Bronchial epithelial cell (primary cell): ENCODE results near the gene ADSS2. TPM values are rescaled to one million over a fixed set of nuclear protein-coding genes. Genes with fewer than 3 reads are reported as not detected.

Experiments used
- DNase-seq: peaks from one replicate; pipeline ENCODE4 v3.0.0-alpha.2; 2010; ENCODE audit warnings: low read depth
- FAIRE-seq: peaks from 2 replicates; lab custom pipeline; 2011; peaks lifted over from hg19 to GRCh38; lab: Jason Lieb, UNC
- H3K27me3 ChIP-seq: 2 replicates; pipeline ENCODE4 v1.5.1; 2011; ENCODE audit warnings: low read length; ENCODE audit not compliant: control insufficient read depth, insufficient read depth
- H3K36me3 ChIP-seq: 2 replicates; pipeline ENCODE4 v1.5.1; 2011; ENCODE audit warnings: low read length; ENCODE audit not compliant: control insufficient read depth, insufficient read depth
- H3K4me3 ChIP-seq: 2 replicates; pipeline ENCODE4 v1.5.1; 2011; ENCODE audit warnings: mild to moderate bottlenecking, low read depth, low read length, control low read depth
- total RNA-seq: library from RNA; depleted of rRNA; stranded (reverse); fragments of >200 nt; gene quantifications from 2 replicates; pipeline ENCODE4 v1.2.1, GENCODE V29; 2014
- TF ChIP-seq, protein P1 (sequence below): IDR thresholded peaks from 2 replicates; pipeline ENCODE4 v1.5.1; 2011; ENCODE audit warnings: mild to moderate bottlenecking, moderate library complexity, low read length, control low read depth, inconsistent platforms; ENCODE audit not compliant: insufficient read depth, severe bottlenecking

The ADSS2 gene
- total RNA-seq, 1 donor from 2014 or later = 40.8 TPM

DNA sequence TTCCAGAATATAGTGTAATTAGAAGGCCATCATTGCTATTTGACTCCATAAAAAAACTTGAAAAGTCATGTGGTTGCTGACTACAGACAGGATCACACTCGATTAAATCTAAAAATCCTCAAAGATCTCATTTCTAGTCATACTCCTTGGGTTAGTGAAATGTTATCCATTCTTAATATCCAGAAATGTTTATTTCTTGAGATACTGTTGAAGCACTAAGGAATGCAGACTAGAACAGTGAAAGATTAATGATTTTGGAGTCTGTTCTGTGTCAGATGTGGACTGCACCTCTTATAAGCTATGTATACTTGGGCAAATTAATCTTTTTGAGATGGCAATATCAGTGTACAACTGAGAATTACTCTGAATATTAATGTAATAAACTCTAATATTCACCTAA, 65.1 kb downstream of the ADSS2 start:
- DNase-seq (no peak), FAIRE-seq (no peak)
- H3K36me3 ChIP-seq = no peaks in the 10 kb centered on the region
- H3K4me3 ChIP-seq = no peak overlapping the region
- TF ChIP-seq, protein P1, sequence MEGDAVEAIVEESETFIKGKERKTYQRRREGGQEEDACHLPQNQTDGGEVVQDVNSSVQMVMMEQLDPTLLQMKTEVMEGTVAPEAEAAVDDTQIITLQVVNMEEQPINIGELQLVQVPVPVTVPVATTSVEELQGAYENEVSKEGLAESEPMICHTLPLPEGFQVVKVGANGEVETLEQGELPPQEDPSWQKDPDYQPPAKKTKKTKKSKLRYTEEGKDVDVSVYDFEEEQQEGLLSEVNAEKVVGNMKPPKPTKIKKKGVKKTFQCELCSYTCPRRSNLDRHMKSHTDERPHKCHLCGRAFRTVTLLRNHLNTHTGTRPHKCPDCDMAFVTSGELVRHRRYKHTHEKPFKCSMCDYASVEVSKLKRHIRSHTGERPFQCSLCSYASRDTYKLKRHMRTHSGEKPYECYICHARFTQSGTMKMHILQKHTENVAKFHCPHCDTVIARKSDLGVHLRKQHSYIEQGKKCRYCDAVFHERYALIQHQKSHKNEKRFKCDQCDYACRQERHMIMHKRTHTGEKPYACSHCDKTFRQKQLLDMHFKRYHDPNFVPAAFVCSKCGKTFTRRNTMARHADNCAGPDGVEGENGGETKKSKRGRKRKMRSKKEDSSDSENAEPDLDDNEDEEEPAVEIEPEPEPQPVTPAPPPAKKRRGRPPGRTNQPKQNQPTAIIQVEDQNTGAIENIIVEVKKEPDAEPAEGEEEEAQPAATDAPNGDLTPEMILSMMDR = no peak
- H3K27me3 ChIP-seq = no peaks in the 10 kb centered on the region

DNA sequence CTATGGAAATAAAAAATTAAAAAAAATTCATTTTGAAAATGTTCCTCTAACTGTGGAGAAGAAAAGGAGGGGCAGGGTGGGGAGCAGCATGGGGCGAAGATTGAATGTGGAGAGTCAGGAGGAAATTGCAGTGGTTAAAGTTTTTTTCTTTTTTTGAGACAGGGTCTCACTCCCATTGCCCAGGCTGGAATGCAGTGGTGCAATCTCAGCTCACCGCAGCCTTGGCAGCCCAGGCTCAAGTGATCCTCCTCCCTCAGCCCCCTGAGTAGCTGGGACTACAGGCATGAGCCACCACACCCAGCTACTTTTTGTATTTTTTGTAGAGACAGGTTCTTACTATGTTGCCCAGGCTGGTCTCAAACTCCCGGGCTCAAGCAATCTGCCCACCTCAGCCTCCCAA, 67.6 kb downstream of the ADSS2 start:
- Histone ChIP-seq H3K36me3 (no peaks in the 10 kb centered on the region), H3K4me3 (no peak overlapping the region), H3K27me3 (no peaks in the 10 kb centered on the region)
- DNase-seq (no peak), FAIRE-seq (no peak)
- TF ChIP-seq, protein P1 = no peak

DNA sequence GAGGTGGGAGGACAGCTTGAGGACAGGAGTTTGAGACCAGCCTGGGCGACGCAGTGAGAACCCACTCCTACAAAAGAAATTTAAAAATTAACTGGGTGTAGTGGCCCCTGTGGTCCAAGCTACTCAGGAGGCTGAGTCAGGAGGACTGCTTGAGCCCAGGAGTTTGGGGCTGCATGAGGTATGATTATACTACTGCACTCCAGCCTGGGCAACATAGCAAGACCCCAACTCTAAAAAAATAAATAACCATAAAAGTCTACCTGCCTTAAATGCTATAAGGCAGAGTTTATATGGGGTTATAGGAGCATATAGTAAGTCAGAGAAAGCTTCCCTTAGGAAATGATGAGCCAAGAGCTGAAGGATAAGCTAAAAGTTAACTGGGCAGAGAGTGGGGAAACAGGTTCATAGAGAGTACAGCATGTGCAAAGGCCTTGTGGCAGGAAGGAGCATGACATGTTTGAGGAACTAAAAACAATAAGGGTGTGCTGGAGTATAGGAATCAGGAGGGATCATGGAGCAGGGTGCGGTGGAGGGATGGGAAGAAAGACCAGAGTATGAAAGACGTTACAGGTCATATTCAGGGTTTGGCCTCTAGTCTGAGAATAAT, 68.3 kb downstream of the ADSS2 start:
- Histone ChIP-seq H3K27me3 (no peaks in the 10 kb centered on the region), H3K36me3 (no peaks in the 10 kb centered on the region), H3K4me3 (no peak overlapping the region)
- DNase-seq = no peak
- FAIRE-seq = no peak
- TF ChIP-seq, protein P1 = no peak

DNA sequence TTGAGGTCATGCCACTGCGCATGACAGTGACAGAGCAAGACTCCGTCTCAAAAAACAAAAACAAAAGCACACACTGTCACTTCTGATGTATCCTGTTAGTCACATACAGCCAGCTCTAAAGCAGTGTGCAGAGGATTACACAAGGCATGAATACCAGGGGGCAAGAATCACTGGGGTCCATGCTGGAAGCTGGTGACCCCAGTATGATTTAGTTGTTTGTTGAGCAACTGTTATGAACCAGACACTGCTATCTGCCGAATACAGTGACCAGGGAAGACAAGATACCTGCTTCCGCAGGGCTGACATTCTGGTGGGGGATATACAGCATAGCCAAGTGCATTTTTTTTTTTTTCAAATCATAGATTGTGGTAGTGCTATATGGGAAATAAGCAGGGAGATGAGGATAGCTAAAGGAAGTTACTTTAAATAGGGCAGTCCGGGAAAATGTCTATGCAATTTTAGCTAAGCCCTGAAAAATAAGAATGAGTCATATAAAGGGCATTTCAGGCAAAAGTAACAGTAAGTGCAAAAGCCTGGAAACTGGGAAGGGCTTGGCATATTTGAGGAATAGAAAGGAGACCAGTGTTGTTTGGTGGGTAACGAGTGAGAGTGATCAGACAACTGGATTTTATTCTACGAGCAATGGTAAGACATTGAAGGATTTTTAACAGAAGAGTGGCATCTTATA, 69.7 kb downstream of the ADSS2 start:
- DNase-seq (peak; percentile 22), FAIRE-seq (no peak)
- no peaks in the 10 kb centered on the region for H3K27me3 ChIP-seq
- H3K4me3 ChIP-seq = no peak overlapping the region
- H3K36me3 ChIP-seq = no peaks in the 10 kb centered on the region
- TF ChIP-seq, protein P1 = no peak

DNA sequence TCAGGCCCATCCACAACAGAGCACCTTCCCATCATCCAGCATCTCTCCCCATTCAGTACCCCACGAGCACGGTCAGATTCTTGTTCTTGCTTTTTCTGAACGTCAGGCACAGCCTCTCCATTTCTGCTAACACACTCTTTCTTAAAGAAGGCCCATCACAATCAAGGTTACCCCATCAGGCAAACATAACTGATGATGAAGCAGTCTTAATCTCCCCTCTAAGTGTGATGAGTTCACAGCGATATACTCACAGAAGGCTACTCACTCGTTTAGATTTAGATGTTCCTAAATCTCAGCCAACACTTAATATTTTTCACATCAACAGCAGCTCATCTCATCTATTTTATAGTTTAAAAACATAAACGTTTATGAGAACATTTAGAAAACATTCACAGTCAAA, 75.6 kb downstream of the ADSS2 start:
- TF ChIP-seq, protein P1 = no peak
- H3K36me3 ChIP-seq = no peaks in the 10 kb centered on the region
- FAIRE-seq = no peak
- no peak for DNase-seq
- H3K27me3 ChIP-seq = no peaks in the 10 kb centered on the region
- H3K4me3 ChIP-seq = no peak overlapping the region
